ENCODE results near the gene CPT1C. TPM values are rescaled to one million over a fixed set of nuclear protein-coding genes. Genes with fewer than 3 reads are reported as not detected.

CPT1C gene
- total RNA-seq, 1 donor from 2014 or later, result 60.9 TPM

- TF ChIP-seq, protein P1, sequence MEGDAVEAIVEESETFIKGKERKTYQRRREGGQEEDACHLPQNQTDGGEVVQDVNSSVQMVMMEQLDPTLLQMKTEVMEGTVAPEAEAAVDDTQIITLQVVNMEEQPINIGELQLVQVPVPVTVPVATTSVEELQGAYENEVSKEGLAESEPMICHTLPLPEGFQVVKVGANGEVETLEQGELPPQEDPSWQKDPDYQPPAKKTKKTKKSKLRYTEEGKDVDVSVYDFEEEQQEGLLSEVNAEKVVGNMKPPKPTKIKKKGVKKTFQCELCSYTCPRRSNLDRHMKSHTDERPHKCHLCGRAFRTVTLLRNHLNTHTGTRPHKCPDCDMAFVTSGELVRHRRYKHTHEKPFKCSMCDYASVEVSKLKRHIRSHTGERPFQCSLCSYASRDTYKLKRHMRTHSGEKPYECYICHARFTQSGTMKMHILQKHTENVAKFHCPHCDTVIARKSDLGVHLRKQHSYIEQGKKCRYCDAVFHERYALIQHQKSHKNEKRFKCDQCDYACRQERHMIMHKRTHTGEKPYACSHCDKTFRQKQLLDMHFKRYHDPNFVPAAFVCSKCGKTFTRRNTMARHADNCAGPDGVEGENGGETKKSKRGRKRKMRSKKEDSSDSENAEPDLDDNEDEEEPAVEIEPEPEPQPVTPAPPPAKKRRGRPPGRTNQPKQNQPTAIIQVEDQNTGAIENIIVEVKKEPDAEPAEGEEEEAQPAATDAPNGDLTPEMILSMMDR (IDR thresholded peaks at IDR 0.05; ENCODE audit: unreplicated experiment), result no peak
- DNase-seq (ENCODE audit: low spot score in 2 of 2, unreplicated experiment in 2 of 2), result no peak
- Mint-ChIP-seq H3K27me3 (ENCODE audit: low read depth) (no peaks in the 10 kb centered on the region), H3K4me1 (no peaks in the 10 kb centered on the region), H3K9me3 (no peaks in the 10 kb centered on the region), H3K27ac (no peak overlapping the region), H3K36me3 (peaks cover 24% of the 10 kb centered on the region), H3K4me3 (no peak overlapping the region)
Measured at GRCh38 chr19:49653466-49653806, 37.5 kb upstream of the CPT1C start.

DNA sequence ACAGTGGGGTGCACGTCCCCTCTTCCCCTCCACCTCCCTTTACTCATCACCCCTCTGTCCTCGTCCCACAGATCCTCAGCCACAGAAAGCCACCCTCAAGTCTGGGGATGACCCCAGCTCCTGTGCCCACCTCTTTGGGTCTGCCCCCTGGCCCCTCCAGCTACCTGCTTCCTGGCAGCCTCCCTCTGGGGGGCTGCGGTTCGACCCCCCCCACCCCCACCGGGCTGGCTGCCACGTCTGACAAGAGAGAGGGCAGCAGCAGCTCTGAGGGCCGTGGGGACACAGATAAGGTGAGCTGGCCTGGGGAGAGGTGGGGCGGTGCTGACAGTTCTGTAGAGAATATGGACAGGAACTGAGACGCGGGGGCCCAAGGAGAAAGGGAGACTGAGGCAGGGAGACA is 36.3 kb upstream of the CPT1C start:
- DNase-seq (ENCODE audit: low spot score in 2 of 2, unreplicated experiment in 2 of 2), result no peak
- no peaks in the 10 kb centered on the region for H3K27me3 Mint-ChIP-seq (ENCODE audit: low read depth)
- H3K27ac Mint-ChIP-seq, result no peak overlapping the region
- H3K9me3 Mint-ChIP-seq, result no peaks in the 10 kb centered on the region
- H3K4me3 Mint-ChIP-seq, result no peak overlapping the region
- H3K36me3 Mint-ChIP-seq, result peaks cover 29% of the 10 kb centered on the region
- TF ChIP-seq, protein P1 (IDR thresholded peaks at IDR 0.05; ENCODE audit: unreplicated experiment), result no peak
- no peaks in the 10 kb centered on the region for H3K4me1 Mint-ChIP-seq

DNA sequence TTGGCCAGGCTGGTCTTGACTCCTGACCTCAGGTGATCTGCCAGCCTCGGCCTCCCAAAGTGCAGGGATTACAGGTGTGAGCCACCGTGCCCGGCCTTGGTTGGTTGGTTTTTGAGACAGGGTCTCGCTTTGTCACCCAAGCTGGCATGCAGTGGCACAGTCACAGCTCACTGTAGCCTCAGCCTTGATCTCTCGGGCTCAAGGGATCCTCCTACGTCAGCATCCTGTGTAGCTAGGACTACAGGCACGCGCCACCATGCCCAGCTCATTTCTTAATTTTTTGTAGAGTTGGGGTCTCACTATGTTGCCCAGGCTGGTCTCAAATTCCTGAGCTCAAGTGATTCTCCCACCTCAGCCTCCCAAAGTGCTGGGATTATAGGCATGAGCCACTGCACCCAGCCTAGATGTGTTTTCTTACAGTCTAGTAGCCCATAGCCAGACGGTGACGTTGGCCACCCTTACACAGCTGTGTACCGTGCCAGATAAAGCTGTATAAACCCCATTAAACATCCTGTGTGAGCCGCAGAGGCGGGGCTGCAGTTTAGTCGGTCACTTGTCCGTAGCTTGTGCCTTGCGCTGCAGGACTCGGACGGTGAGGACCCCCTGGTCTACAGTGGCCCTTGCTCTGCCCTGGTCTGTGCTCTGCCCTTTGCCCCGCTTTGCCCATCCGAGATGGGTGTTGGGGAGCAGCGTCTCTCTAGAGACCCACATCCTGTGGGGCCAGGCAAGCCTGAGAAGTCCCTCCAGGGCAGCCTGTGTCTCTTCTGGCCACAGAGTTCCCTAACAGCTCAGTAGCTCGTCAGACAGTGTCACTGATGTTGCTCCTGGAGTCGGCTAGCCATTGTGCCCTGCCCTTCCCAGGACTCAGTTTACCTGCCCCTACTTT is 35.1 kb upstream of the CPT1C start:
- no peaks in the 10 kb centered on the region for H3K27me3 Mint-ChIP-seq (ENCODE audit: low read depth)
- DNase-seq (ENCODE audit: low spot score in 2 of 2, unreplicated experiment in 2 of 2), result no peak
- H3K27ac Mint-ChIP-seq, result no peak overlapping the region
- H3K4me1 Mint-ChIP-seq, result no peaks in the 10 kb centered on the region
- TF ChIP-seq, protein P1 (IDR thresholded peaks at IDR 0.05; ENCODE audit: unreplicated experiment), result no peak
- peaks cover 38% of the 10 kb centered on the region for H3K36me3 Mint-ChIP-seq
- no peaks in the 10 kb centered on the region for H3K9me3 Mint-ChIP-seq
- H3K4me3 Mint-ChIP-seq, result no peak overlapping the region

- H3K4me1 Mint-ChIP-seq, result no peaks in the 10 kb centered on the region
- H3K4me3 Mint-ChIP-seq, result no peak overlapping the region
- peaks cover 36% of the 10 kb centered on the region for H3K36me3 Mint-ChIP-seq
- H3K27me3 Mint-ChIP-seq (ENCODE audit: low read depth), result no peaks in the 10 kb centered on the region
- no peak overlapping the region for H3K27ac Mint-ChIP-seq
- no peak for DNase-seq (ENCODE audit: low spot score in 2 of 2, unreplicated experiment in 2 of 2)
- TF ChIP-seq, protein P1 (IDR thresholded peaks at IDR 0.05; ENCODE audit: unreplicated experiment), result no peak
- H3K9me3 Mint-ChIP-seq, result no peaks in the 10 kb centered on the region
Measured at GRCh38 chr19:49656456-49657109, 34.3 kb upstream of the CPT1C start.

GRCh38 chr19:49657493-49658138 is 33.3 kb upstream of the CPT1C start:
- Mint-ChIP-seq H3K27me3 (ENCODE audit: low read depth) (no peaks in the 10 kb centered on the region), H3K4me3 (no peak overlapping the region), H3K36me3 (peaks cover 38% of the 10 kb centered on the region), H3K4me1 (peaks cover 1% of the 10 kb centered on the region), H3K9me3 (no peaks in the 10 kb centered on the region), H3K27ac (no peak overlapping the region)
- DNase-seq (ENCODE audit: low spot score in 2 of 2, unreplicated experiment in 2 of 2), result no peak
- TF ChIP-seq, protein P1 (IDR thresholded peaks at IDR 0.05; ENCODE audit: unreplicated experiment), result no peak
